ENCODE measurements around the gene RPGRIP1L. TPM values are rescaled to one million over a fixed set of nuclear protein-coding genes. Genes with fewer than 3 reads are reported as not detected.
"Not testable (repeated sequence)": the region's sequence is repeated elsewhere in the genome, so short reads cannot be mapped to it uniquely, and the experiment has no call there.

RPGRIP1L gene
- total and polyA plus RNA-seq, 2 of the 13 experiments (the other 11 are each of a cell fraction or from before 2014, with no cell fraction given) = 5.0 to 13.5 TPM

- TF ChIP-seq NFKBIZ (CRISPR knock-in tag; IDR thresholded peaks at IDR 0.05) (0 out of 2 replicates have a peak, but pooled peaks have one; percentile 7), PREB (CRISPR knock-in tag; IDR thresholded peaks at IDR 0.05) (0 out of 2 replicates have a peak, but pooled peaks have one; percentile 3), ZNF75D (CRISPR knock-in tag; IDR thresholded peaks at IDR 0.05; ENCODE audit: borderline replicate concordance) (no peak), SRSF9 (IDR thresholded peaks at IDR 0.05; ENCODE audit: borderline replicate concordance, insufficient read depth, low read depth, low read length, poor library complexity, severe bottlenecking) (no peak), ZNF768 (CRISPR knock-in tag; IDR thresholded peaks at IDR 0.05) (no peak), ZNF792 (CRISPR knock-in tag; IDR thresholded peaks at IDR 0.05) (no peak), SAP130 (CRISPR knock-in tag; IDR thresholded peaks at IDR 0.05; ENCODE audit: low read depth) (no peak), ZNF207 (IDR thresholded peaks at IDR 0.05; ENCODE audit: borderline replicate concordance) (no peak), ZSCAN22 (CRISPR knock-in tag; IDR thresholded peaks at IDR 0.05) (no peak), ZNF746 (CRISPR knock-in tag; IDR thresholded peaks at IDR 0.05) (no peak), ZNF431 (CRISPR knock-in tag; IDR thresholded peaks at IDR 0.05; ENCODE audit: borderline replicate concordance, low read depth) (no peak), ZNF543 (CRISPR knock-in tag; IDR thresholded peaks at IDR 0.05) (no peak), ZNF264 (CRISPR knock-in tag; IDR thresholded peaks at IDR 0.05) (no peak), ZNF616 (CRISPR knock-in tag; IDR thresholded peaks at IDR 0.05; ENCODE audit: low read depth) (0 out of 2 replicates have a peak, but pooled peaks have one; percentile 22), STAG1 (CRISPR knock-in tag; IDR thresholded peaks at IDR 0.05) (no peak), KLF6 (CRISPR knock-in tag; IDR thresholded peaks at IDR 0.05) (0 out of 2 replicates have a peak, but pooled peaks have one; percentile 14), ZNF589 (CRISPR knock-in tag; conservative IDR thresholded peaks at IDR 0.05) (no peak), ZNF773 (CRISPR knock-in tag; IDR thresholded peaks at IDR 0.05; ENCODE audit: borderline replicate concordance) (no peak), ELF3 (CRISPR knock-in tag; IDR thresholded peaks at IDR 0.05) (no peak), SMARCC2 (IDR thresholded peaks at IDR 0.05) (no peak)
Measured at GRCh38 chr16:53704445-53704813, 770 bp upstream of the RPGRIP1L start (continued).

GRCh38 chr16:53698271-53698670, 5.4 kb downstream of the RPGRIP1L start:
- H3K27me3 ChIP-seq (ENCODE audit: control insufficient read depth in 1 of 2, insufficient read depth in 2 of 2, low read length in 2 of 2); H3K79me2 ChIP-seq (ENCODE audit: insufficient read depth, low read length); H3K4me3 ChIP-seq (replicated peaks in 1 of 3; ENCODE audit: insufficient read depth in 1 of 3, low read depth in 2 of 3, low read length in 3 of 3); BruUV-seq (replicated peaks); H3K9me3 ChIP-seq (ENCODE audit: low read length); H3K4me1 ChIP-seq (ENCODE audit: insufficient read depth, low read length); ATAC-seq; H3K36me3 ChIP-seq (replicated peaks in 1 of 2; ENCODE audit: control insufficient read depth in 1 of 2, insufficient read depth in 2 of 2, low read length in 2 of 2); FAIRE-seq; H2AFZ ChIP-seq (ENCODE audit: low read length); H3K9ac ChIP-seq (ENCODE audit: insufficient read depth, low read depth, low read length); H3K4me2 ChIP-seq (ENCODE audit: low read depth, low read length); H4K20me1 ChIP-seq (ENCODE audit: insufficient read depth, low read length); intact Hi-C loops (cut with micrococcal nuclease; ENCODE audit: unreplicated experiment); in situ Hi-C loops (cut with HindIII; ENCODE audit: extremely low pct_ligation_motif_present, low pct_unique_long_range_greater_than_20kb); DNase-seq (ENCODE audit: low spot score); CTCF ChIA-PET (ENCODE audit: low intra/inter-chr PET ratio, low total read pairs); H3K27ac ChIP-seq (ENCODE audit: extremely low read length, insufficient read depth, low read length); POLR2A ChIA-PET: not testable (repeated sequence)
- WGBS (ENCODE audit: low lambda C conversion rate) = 100% methylated on average over 3 of the region's 31 CpGs
